Measurements from ENCODE around the gene RAD51B. TPM values are rescaled to one million over a fixed set of nuclear protein-coding genes. Genes with fewer than 3 reads are reported as not detected.

Gene RAD51B
- total RNA-seq, 1 experiment from 2014 or later: 16.7 TPM

DNA sequence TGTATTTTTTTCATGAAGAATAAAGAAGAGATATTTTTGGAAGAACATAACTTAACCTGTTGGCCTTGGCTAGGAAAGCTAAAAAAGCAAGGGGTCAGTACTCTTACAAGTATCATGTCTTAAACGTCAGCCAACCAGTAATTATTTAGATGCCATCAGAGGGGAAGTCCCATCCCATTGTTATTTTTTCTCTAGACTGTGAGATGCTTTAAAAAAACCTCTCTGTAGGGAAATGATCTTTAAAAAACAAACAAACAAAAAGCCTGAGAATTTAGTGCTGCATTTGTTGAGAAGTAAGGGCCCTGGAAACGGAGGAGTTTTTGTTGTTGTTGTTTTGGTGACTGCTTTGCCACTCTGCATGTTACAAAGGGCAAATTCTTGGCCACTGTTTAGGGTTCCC is 499.2 kb downstream of the RAD51B start:
- H3K9me3 Mint-ChIP-seq: no peaks in the 10 kb centered on the region
- Histone ChIP-seq H2BK15ac (ENCODE audit: low read depth, low read length) (no peak overlapping the region), H3K4me2 (ENCODE audit: insufficient read depth, insufficient read length, low read length) (no peak overlapping the region), H2BK12ac (ENCODE audit: insufficient read length, low read depth, low read length) (no peak overlapping the region), H3K4ac (ENCODE audit: low read depth, low read length) (no peak overlapping the region), H3K56ac (ENCODE audit: insufficient read length, low read depth, low read length) (no peak overlapping the region), H2AFZ (ENCODE audit: low read length) (no peak overlapping the region), H3K79me1 (ENCODE audit: insufficient read depth, low read depth, low read length, poor library complexity, severe bottlenecking) (no peaks in the 10 kb centered on the region), H3K27ac (ENCODE audit: insufficient read length, low read depth, low read length) (no peak overlapping the region), H4K8ac (replicated peaks; ENCODE audit: insufficient read length, low read depth, low read length) (no peak overlapping the region), H3K27me3 (ENCODE audit: insufficient read depth, low read length) (no peaks in the 10 kb centered on the region), H2AK5ac (ENCODE audit: insufficient read length, low read length) (no peak overlapping the region), H3K23ac (ENCODE audit: insufficient read length, low read depth, low read length) (no peak overlapping the region), H4K20me1 (ENCODE audit: control insufficient read depth, insufficient read depth, insufficient read length) (no peaks in the 10 kb centered on the region), H2BK20ac (ENCODE audit: low read depth, low read length, poor library complexity, severe bottlenecking) (no peak overlapping the region), H4K91ac (ENCODE audit: insufficient read length, low read depth, low read length) (no peak overlapping the region), H3T11ph (ENCODE audit: low read length) (no peak overlapping the region), H3K23me2 (ENCODE audit: insufficient read length, low read depth, low read length, poor library complexity, severe bottlenecking) (no peaks in the 10 kb centered on the region), H2BK5ac (ENCODE audit: insufficient read length, low read length) (no peak overlapping the region), H3K79me2 (ENCODE audit: insufficient read depth, low read length) (no peaks in the 10 kb centered on the region), H3K9ac (ENCODE audit: extremely low read depth, insufficient read length, low read length) (no peak overlapping the region), H3K4me1 (ENCODE audit: insufficient read depth, low read length) (no peaks in the 10 kb centered on the region), H2BK120ac (ENCODE audit: low read depth, low read length, poor library complexity, severe bottlenecking) (no peak overlapping the region), H3K18ac (ENCODE audit: insufficient read length, low read depth, low read length) (no peak overlapping the region), H3K9me3 (ENCODE audit: control insufficient read depth, low read depth, low read length) (no peaks in the 10 kb centered on the region), H4K5ac (ENCODE audit: insufficient read length, low read depth, low read length) (no peak overlapping the region), H3K14ac (ENCODE audit: insufficient read depth, low read length) (no peak overlapping the region)
- TF ChIP-seq, protein P1, sequence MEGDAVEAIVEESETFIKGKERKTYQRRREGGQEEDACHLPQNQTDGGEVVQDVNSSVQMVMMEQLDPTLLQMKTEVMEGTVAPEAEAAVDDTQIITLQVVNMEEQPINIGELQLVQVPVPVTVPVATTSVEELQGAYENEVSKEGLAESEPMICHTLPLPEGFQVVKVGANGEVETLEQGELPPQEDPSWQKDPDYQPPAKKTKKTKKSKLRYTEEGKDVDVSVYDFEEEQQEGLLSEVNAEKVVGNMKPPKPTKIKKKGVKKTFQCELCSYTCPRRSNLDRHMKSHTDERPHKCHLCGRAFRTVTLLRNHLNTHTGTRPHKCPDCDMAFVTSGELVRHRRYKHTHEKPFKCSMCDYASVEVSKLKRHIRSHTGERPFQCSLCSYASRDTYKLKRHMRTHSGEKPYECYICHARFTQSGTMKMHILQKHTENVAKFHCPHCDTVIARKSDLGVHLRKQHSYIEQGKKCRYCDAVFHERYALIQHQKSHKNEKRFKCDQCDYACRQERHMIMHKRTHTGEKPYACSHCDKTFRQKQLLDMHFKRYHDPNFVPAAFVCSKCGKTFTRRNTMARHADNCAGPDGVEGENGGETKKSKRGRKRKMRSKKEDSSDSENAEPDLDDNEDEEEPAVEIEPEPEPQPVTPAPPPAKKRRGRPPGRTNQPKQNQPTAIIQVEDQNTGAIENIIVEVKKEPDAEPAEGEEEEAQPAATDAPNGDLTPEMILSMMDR (conservative IDR thresholded peaks at IDR 0.05): no peak
- DNase-seq: no peak
- H3K27ac Mint-ChIP-seq: peak overlapping the region in 1 of 3 experiments; percentile 41; a peak in 1 of 7 replicates
- H3K4me3 Mint-ChIP-seq: no peak overlapping the region
- no peaks in the 10 kb centered on the region for H3K27me3 Mint-ChIP-seq (ENCODE audit: low read depth)
- 0 out of 7 replicates have a peak, but pooled peaks cover 0 to 3% (median 0%) of the 10 kb centered on the region in 3 experiments for H3K36me3 Mint-ChIP-seq (ENCODE audit: insufficient read depth in 1 of 3, low read depth in 3 of 3)
- peaks cover 18 to 22% of the 10 kb centered on the region in 2 experiments for H3K4me1 Mint-ChIP-seq
- WGBS (ENCODE audit: extremely low coverage, insufficient read length, low lambda C conversion rate): no CpG with 5 or more reads among the region's 2 CpGs
